ENCODE measurements around the gene CASKIN2. TPM values are rescaled to one million over a fixed set of nuclear protein-coding genes. Genes with fewer than 3 reads are reported as not detected.

Gene CASKIN2
- polyA plus RNA-seq, 2 of the 4 experiments (the other 2 are of a cell fraction): 3.6 to 11.2 TPM

GRCh38 chr17:75551266-75551665, 35.9 kb upstream of the CASKIN2 start:
- Histone ChIP-seq H3K4me2 (no peak overlapping the region), H3K9me3 (no peaks in the 10 kb centered on the region), H3K4me1 (peaks cover 57% of the 10 kb centered on the region), H3K4me3 (no peak overlapping the region), H3K27ac (peak overlapping the region in 1 of 2 experiments; percentile 88; a peak in 3 of 6 replicates)
- ChIA-PET CTCF (interaction anchor here (0.5 to 3.2 kb wide), 10 partner anchors 17 to 466 kb away, joined by 3 to 14 read pairs (median 4); partner anchors contain the start of genes SMIM5 and TSEN54), POLR2A (interaction anchor here (0.6 kb wide), 1 partner anchor 26 kb away, joined by 3 read pairs; the partner anchor contains the start of gene LLGL2)
- 79% methylated on average over 7 of the region's 7 CpGs for WGBS (ENCODE audit: missing lambda C conversion rate)
- no peak for FAIRE-seq
- no peak for TF ChIP-seq POLR2AphosphoS2 (conservative IDR thresholded peaks at IDR 0.05; ENCODE audit: low read length)
- TF ChIP-seq ELK1 (IDR thresholded peaks at IDR 0.05; ENCODE audit: low read depth, low read length): no peak
- no peak for ATAC-seq
- DNase-seq (ENCODE audit: low read depth in 1 of 2, low spot score in 1 of 2): no peak

GRCh38 chr17:75550139-75550465, 34.8 kb upstream of the CASKIN2 start:
- WGBS (ENCODE audit: missing lambda C conversion rate): 92% methylated on average over 4 of the region's 4 CpGs
- FAIRE-seq: no peak
- Histone ChIP-seq H3K4me3 (no peak overlapping the region), H3K4me2 (peak overlapping the region; percentile 75), H3K9me3 (no peaks in the 10 kb centered on the region), H3K4me1 (peaks cover 46% of the 10 kb centered on the region), H3K27ac (peak overlapping the region; percentile 80 to 88)
- ChIA-PET CTCF (interaction anchor here (1.0 to 2.2 kb wide), 6 partner anchors 10 to 197 kb away, joined by 3 to 7 read pairs (median 5); partner anchors contain the start of gene SMIM5), POLR2A (no interaction called here)
- no peak for ATAC-seq
- no peak for DNase-seq (ENCODE audit: low read depth in 1 of 2, low spot score in 1 of 2)
- TF ChIP-seq BCL3 (IDR thresholded peaks at IDR 0.05) (no peak), EP300 (IDR thresholded peaks at IDR 0.05) (no peak), CBX8 (IDR thresholded peaks at IDR 0.05) (no peak), RNF2 (IDR thresholded peaks at IDR 0.05; ENCODE audit: borderline replicate concordance, low read depth) (no peak), HEYL (CRISPR knock-in tag; IDR thresholded peaks at IDR 0.05) (no peak), HOXB13 (CRISPR knock-in tag; IDR thresholded peaks at IDR 0.05; ENCODE audit: low read depth) (no peak), KDM1A (IDR thresholded peaks at IDR 0.05; ENCODE audit: low read depth) (no peak), CHD4 (IDR thresholded peaks at IDR 0.05; ENCODE audit: borderline replicate concordance) (no peak), MYC (IDR thresholded peaks at IDR 0.05; ENCODE audit: borderline replicate concordance, low read length) (no peak), HES2 (IDR thresholded peaks at IDR 0.05) (no peak), PHF8 (IDR thresholded peaks at IDR 0.05; ENCODE audit: borderline replicate concordance, low read depth) (no peak), USF2 (IDR thresholded peaks at IDR 0.05) (no peak), POLR2A (IDR thresholded peaks at IDR 0.05; ENCODE audit: low read length) (no peak), HOXB5 (CRISPR knock-in tag; IDR thresholded peaks at IDR 0.05) (no peak), HOXA7 (CRISPR knock-in tag; IDR thresholded peaks at IDR 0.05) (no peak), FOSB (CRISPR knock-in tag; IDR thresholded peaks at IDR 0.05) (no peak), ZSCAN20 (CRISPR knock-in tag; IDR thresholded peaks at IDR 0.05) (no peak), RARB (CRISPR knock-in tag; IDR thresholded peaks at IDR 0.05) (no peak), GATA3 (IDR thresholded peaks at IDR 0.05; ENCODE audit: borderline replicate concordance) (no peak), MAZ (IDR thresholded peaks at IDR 0.05; ENCODE audit: borderline replicate concordance, low read depth, low read length) (no peak)

Measured in A549 (cell line).